HepG2 (cell line): ENCODE measurements around the gene HES2. TPM values are rescaled to one million over a fixed set of nuclear protein-coding genes. Genes with fewer than 3 reads are reported as not detected.
A peak's percentile ranks its signal among the peaks of the same experiment; 100 is the strongest.

Experiments
- KIAA2018 ChIP-seq: sonication (generic); formaldehyde crosslinking; IDR thresholded peaks from 2 replicates; pipeline ENCODE4 v1.5.0; 2020; ENCODE audit warnings: mild to moderate bottlenecking, missing genetic modification reagents, borderline replicate concordance
- SNAI1 ChIP-seq: sonication (generic); formaldehyde crosslinking; IDR thresholded peaks from 2 replicates; pipeline ENCODE4 v1.5.0; 2020; ENCODE audit warnings: mild to moderate bottlenecking, missing genetic modification reagents, borderline replicate concordance
- ZNF136 ChIP-seq: sonication (generic); formaldehyde crosslinking; IDR thresholded peaks from 2 replicates; pipeline ENCODE4 v1.8.1; 2022; ENCODE audit warnings: low read depth, mild to moderate bottlenecking, moderate library complexity, missing genetic modification reagents
- ZNF232 ChIP-seq: sonication (generic); formaldehyde crosslinking; IDR thresholded peaks from 2 replicates; pipeline ENCODE4 v1.4.0; 2020; ENCODE audit warnings: missing genetic modification reagents, borderline replicate concordance
- ZNF687 ChIP-seq: sonication (generic); formaldehyde crosslinking; IDR thresholded peaks from 2 replicates; pipeline ENCODE4 v1.5.1; 2020; ENCODE audit warnings: mild to moderate bottlenecking, missing genetic modification reagents, moderate library complexity
- polyA plus RNA-seq, 8 experiments: library from polyadenylated mRNA; depleted of rRNA in 3 of 8; stranded (reverse) in 7 of 8; unstranded in 1 of 8; fragments of >200 nt; fragmentation: Illumina TruSeq in 4 of 8; extraction: Trizol in 4 of 8; gene quantifications; 2 replicates each; pipeline versions ENCODE4 v1.2.1 to v1.2.3, GENCODE V29; 2011 to 2016; ENCODE audit warnings: low read depth in 4 of 8, missing spikeins in 1 of 8, mixed read lengths in 1 of 8; ENCODE audit not compliant: insufficient read depth in 1 of 8
- total RNA-seq, 5 experiments: library from RNA; depleted of rRNA; stranded (reverse); fragments of >200 nt; fragmentation: Illumina TruSeq; extraction: Trizol; gene quantifications; 2 replicates each; pipeline ENCODE4 v1.2.3, GENCODE V29; 2016; ENCODE audit warnings: low read depth in 1 of 5

Gene HES2
- total and polyA plus RNA-seq, 2 of the 13 experiments (the other 11 are each of a cell fraction or from before 2014, with no cell fraction given) = 0.11 to 0.17 TPM

- peak; percentile 2 for TF ChIP-seq ZNF687 (CRISPR knock-in tag)
- TF ChIP-seq ZNF232 (CRISPR knock-in tag) = 0 out of 2 replicates have a peak, but pooled peaks have one; percentile 20
- TF ChIP-seq ZNF136 (CRISPR knock-in tag) = no peak
- no peak for TF ChIP-seq KIAA2018 (CRISPR knock-in tag)
- no peak for TF ChIP-seq SNAI1 (CRISPR knock-in tag)
Measured at GRCh38 chr1:6461538-6462411, 42.1 kb upstream of the HES2 start (continued).
